HepG2 (cell line): ENCODE measurements around the gene OVOL2. TPM values are rescaled to one million over a fixed set of nuclear protein-coding genes. Genes with fewer than 3 reads are reported as not detected.

Source experiments
- ATF2 ChIP-seq: sonication (generic); formaldehyde crosslinking; IDR thresholded peaks from 2 replicates; pipeline ENCODE4 v1.4.0; 2020; ENCODE audit warnings: missing genetic modification reagents
- HNF1B ChIP-seq: sonication (generic); formaldehyde crosslinking; IDR thresholded peaks from 2 replicates; pipeline ENCODE4 v1.5.1; 2020; ENCODE audit warnings: mild to moderate bottlenecking, moderate library complexity, missing genetic modification reagents
- NFATC3 ChIP-seq: sonication (generic); formaldehyde crosslinking; IDR thresholded peaks from 2 replicates; pipeline ENCODE4 v1.5.1; 2020; ENCODE audit warnings: mild to moderate bottlenecking, missing genetic modification reagents
- NKX3-1 ChIP-seq: sonication (generic); formaldehyde crosslinking; IDR thresholded peaks from 2 replicates; pipeline ENCODE4 v1.5.0; 2020; ENCODE audit warnings: missing genetic modification reagents
- SRY ChIP-seq: sonication (generic); formaldehyde crosslinking; IDR thresholded peaks from 2 replicates; pipeline ENCODE4 v1.8.0; 2022; ENCODE audit warnings: mild to moderate bottlenecking, missing genetic modification reagents
- USF2 ChIP-seq, 2 experiments: sonication (generic) in 1 of 2; formaldehyde crosslinking in 1 of 2; IDR thresholded peaks; 2 replicates each; pipeline versions ENCODE4 v1.5.1 to v1.6.1; 2011 to 2020; ENCODE audit warnings: borderline replicate concordance in 1 of 2, low read depth in 1 of 2, low read length in 1 of 2, mild to moderate bottlenecking in 1 of 2, missing genetic modification reagents in 1 of 2, moderate library complexity in 1 of 2
- ZBED4 ChIP-seq: sonication (generic); formaldehyde crosslinking; IDR thresholded peaks from 2 replicates; pipeline ENCODE4 v1.4.0; 2020; ENCODE audit warnings: missing genetic modification reagents, borderline replicate concordance
- ZNF556 ChIP-seq: sonication (generic); formaldehyde crosslinking; IDR thresholded peaks from 2 replicates; pipeline ENCODE4 v1.4.0; 2020; ENCODE audit warnings: mild to moderate bottlenecking, missing genetic modification reagents, borderline replicate concordance
- polyA plus RNA-seq, 8 experiments: library from polyadenylated mRNA; depleted of rRNA in 3 of 8; stranded (reverse) in 7 of 8; unstranded in 1 of 8; fragments of >200 nt; fragmentation: Illumina TruSeq in 4 of 8; extraction: Trizol in 4 of 8; gene quantifications; 2 replicates each; pipeline versions ENCODE4 v1.2.1 to v1.2.3, GENCODE V29; 2011 to 2016; ENCODE audit warnings: low read depth in 4 of 8, missing spikeins in 1 of 8, mixed read lengths in 1 of 8; ENCODE audit not compliant: insufficient read depth in 1 of 8
- total RNA-seq, 5 experiments: library from RNA; depleted of rRNA; stranded (reverse); fragments of >200 nt; fragmentation: Illumina TruSeq; extraction: Trizol; gene quantifications; 2 replicates each; pipeline ENCODE4 v1.2.3, GENCODE V29; 2016; ENCODE audit warnings: low read depth in 1 of 5
- TF ChIP-seq, protein P1 (sequence below): sonication (generic); formaldehyde crosslinking; IDR thresholded peaks from 2 replicates; pipeline ENCODE4 v1.4.0; 2020; ENCODE audit warnings: missing genetic modification reagents
- TF ChIP-seq, protein P2 (sequence below): sonication (generic); formaldehyde crosslinking; IDR thresholded peaks from 2 replicates; pipeline ENCODE4 v1.8.0; 2023; ENCODE audit warnings: mild to moderate bottlenecking, missing genetic modification reagents
- TF ChIP-seq, protein P3 (sequence below), 2 experiments: fragments of 450-650 bp in 1 of 2; sonication (generic) in 1 of 2; formaldehyde crosslinking; IDR thresholded peaks; 2 replicates each; pipeline versions ENCODE4 v1.5.0 to v1.8.0; 2020 to 2022; ENCODE audit warnings: mild to moderate bottlenecking in 1 of 2, missing genetic modification reagents in 1 of 2

The OVOL2 gene
- total and polyA plus RNA-seq, 2 of the 13 experiments (the other 11 are each of a cell fraction or from before 2014, with no cell fraction given) = 0.20 to 0.31 TPM

DNA sequence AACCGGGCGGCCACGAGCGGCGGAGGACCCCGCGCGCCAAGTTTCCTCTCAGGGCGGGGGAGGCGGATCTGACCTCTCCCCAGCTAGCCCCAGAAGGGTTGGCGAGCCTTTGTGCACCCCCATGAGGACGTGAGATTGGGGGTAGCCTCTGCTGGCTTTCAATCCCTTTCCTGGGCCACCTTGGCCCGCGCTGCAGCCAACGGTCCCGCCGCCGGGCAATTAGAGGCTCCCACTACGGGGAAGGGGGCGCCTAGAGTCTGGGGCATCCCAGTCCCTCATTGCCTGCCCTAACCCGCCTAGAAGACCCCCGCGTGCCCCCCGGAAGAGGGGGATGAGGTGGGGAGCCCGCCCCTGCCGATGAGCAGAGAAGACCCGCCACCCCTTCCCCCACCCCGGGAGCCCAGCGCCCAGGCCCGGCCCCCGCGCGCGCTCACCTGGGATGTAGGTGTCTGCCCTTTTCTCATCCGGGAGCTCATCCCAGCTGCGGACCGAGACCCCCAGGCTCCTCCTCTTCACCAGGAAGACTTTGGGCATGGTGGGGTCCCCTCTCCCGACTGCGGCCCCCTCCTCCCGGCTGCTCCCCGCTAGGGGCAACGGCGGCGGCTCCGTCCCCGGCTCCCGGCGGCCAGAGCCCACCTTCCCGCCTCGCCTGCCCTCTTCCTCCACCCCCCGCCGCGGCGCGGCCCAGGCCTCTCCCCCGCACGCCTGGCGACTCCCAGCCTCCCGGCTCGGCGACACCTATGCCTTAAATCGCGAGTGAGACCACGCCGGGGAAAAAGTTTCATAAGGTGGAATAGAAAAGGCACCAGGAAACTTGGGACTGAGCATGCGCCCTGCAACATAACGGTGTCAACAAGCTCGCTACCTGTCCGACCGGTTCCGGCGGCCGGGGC lies at the start of gene OVOL2 (continued):
- TF ChIP-seq USF2 (IDR thresholded peaks at IDR 0.05; ENCODE audit: low read depth, low read length) = no peak
- no peak for TF ChIP-seq USF2 (CRISPR knock-in tag; IDR thresholded peaks at IDR 0.05; ENCODE audit: borderline replicate concordance)
- TF ChIP-seq, protein P1, sequence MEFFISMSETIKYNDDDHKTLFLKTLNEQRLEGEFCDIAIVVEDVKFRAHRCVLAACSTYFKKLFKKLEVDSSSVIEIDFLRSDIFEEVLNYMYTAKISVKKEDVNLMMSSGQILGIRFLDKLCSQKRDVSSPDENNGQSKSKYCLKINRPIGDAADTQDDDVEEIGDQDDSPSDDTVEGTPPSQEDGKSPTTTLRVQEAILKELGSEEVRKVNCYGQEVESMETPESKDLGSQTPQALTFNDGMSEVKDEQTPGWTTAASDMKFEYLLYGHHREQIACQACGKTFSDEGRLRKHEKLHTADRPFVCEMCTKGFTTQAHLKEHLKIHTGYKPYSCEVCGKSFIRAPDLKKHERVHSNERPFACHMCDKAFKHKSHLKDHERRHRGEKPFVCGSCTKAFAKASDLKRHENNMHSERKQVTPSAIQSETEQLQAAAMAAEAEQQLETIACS (CRISPR knock-in tag) = no peak
- TF ChIP-seq SRY (CRISPR knock-in tag) = peak; percentile 49; the same call in 1 of the 2 replicates
- TF ChIP-seq, protein P2, sequence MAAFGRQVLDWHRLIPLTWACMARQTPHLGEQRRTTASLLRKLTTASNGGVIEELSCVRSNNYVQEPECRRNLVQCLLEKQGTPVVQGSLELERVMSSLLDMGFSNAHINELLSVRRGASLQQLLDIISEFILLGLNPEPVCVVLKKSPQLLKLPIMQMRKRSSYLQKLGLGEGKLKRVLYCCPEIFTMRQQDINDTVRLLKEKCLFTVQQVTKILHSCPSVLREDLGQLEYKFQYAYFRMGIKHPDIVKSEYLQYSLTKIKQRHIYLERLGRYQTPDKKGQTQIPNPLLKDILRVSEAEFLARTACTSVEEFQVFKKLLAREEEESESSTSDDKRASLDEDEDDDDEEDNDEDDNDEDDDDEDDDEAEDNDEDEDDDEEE (CRISPR knock-in tag) = no peak
- no peak for TF ChIP-seq ATF2 (CRISPR knock-in tag)
- TF ChIP-seq HNF1B (CRISPR knock-in tag) = no peak
- no peak for TF ChIP-seq NFATC3 (CRISPR knock-in tag)
- TF ChIP-seq, protein P3, sequence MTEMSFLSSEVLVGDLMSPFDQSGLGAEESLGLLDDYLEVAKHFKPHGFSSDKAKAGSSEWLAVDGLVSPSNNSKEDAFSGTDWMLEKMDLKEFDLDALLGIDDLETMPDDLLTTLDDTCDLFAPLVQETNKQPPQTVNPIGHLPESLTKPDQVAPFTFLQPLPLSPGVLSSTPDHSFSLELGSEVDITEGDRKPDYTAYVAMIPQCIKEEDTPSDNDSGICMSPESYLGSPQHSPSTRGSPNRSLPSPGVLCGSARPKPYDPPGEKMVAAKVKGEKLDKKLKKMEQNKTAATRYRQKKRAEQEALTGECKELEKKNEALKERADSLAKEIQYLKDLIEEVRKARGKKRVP (CRISPR knock-in tag; IDR thresholded peaks at IDR 0.05) = no peak
- TF ChIP-seq ZNF556 (CRISPR knock-in tag) = no peak
- TF ChIP-seq ZBED4 (CRISPR knock-in tag) = no peak
- TF ChIP-seq NKX3-1 (CRISPR knock-in tag) = no peak
